Limb (tissue), 2 donors: ENCODE results near the gene CPM.
"Not testable (repeated sequence)": the region's sequence is repeated elsewhere in the genome, so short reads cannot be mapped to it uniquely, and the experiment has no call there.

Experiments
- DNase-seq, 2 donors: peaks; one replicate each; pipeline ENCODE4 v3.0.0-alpha.2; 2016; ENCODE audit errors: extremely low spot score in 2 of 2

CPM gene

DNA sequence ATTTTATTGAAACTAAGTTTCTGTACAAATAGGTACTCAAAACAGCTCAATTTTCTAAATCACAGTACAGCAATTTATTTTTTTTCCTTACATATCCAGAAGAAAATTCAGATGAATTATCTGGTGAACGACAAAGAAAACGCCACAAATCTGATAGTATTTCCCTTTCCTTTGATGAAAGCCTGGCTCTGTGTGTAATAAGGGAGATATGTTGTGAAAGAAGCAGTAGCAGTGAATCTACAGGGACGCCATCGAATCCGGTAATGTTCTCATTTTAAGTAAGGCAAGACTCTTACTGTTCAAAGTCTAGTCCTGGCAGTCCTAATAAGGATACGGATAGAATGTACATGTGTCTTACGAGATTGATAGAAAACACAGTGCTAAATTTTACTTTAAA lies 104.3 kb downstream of the CPM start:
- DNase-seq: no peak

GRCh38 chr12:68827895-68828671 lies 104.9 kb downstream of the CPM start:
- no peak for DNase-seq

GRCh38 chr12:68825569-68826217 lies 107.3 kb downstream of the CPM start:
- no peak for DNase-seq

- DNase-seq: no peak
These were observed 108.2 kb downstream of the CPM start for GRCh38 chr12:68824597-68825250.

GRCh38 chr12:68824131-68824530 lies 108.8 kb downstream of the CPM start:
- no peak for DNase-seq

- DNase-seq: no peak
These were observed 109.3 kb downstream of the CPM start for GRCh38 chr12:68823696-68824095.

- no peak for DNase-seq
These were observed 111.4 kb downstream of the CPM start for GRCh38 chr12:68821357-68822188.

DNA sequence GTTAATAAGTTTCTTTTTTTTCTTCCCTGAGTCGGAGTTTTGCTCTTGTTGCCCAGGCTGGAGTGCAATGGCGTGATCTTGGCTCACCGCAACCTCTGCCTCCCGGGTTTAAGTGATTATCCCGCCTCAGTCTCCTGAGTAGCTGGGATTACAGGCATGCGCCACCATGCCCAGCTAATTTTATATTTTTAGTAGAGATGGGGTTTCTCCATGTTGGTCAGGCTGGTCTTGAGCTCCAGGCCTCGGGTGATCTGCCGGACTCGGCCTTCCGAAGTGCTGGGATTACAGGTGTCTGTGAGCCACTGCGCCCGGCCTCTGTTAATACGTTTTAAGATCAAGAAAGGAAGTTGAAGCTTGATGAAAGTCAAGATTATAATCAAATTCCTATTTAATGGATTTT lies 113.5 kb downstream of the CPM start:
- not testable (repeated sequence) for DNase-seq

DNA sequence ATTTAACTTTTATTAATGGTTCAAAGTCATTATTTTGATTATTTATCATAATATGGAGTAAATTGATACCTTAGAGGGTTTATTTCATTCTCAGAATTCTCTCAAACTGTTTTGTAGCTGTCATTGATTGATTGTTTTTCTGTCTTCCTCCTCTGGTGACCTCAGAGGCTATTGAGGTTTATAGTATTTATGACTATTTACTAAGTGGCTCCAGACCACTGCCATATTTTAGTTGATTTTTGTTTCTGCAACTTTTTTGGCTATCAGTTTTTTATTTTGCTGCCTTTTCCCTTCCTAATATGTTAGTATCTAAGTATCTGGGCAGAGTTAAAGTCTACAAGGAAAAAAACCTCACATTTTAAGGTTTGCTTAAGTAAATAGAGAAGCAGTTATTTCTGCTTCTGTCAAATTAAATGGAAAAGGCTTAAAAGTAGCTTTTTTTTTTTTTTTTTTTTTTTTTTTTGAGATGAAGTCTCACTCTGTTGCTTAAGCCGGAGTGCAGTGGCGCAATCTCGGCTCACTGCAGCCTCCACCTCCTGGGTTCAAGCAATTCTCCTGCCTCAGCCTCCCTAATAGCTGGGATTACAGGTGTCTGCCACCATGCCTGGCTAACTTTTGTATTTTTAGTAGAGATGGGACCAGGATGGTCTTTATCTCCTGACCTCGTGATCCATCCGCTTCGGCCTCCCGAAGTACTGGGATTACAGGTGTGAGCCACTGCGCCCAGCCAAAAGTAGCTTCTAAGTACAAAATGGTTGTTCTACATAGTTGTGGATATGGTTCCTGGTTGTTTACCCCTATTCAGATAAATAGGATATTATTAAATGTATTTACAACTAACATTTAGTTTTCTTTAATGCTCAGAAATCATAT lies 116.8 kb downstream of the CPM start:
- no peak for DNase-seq

DNA sequence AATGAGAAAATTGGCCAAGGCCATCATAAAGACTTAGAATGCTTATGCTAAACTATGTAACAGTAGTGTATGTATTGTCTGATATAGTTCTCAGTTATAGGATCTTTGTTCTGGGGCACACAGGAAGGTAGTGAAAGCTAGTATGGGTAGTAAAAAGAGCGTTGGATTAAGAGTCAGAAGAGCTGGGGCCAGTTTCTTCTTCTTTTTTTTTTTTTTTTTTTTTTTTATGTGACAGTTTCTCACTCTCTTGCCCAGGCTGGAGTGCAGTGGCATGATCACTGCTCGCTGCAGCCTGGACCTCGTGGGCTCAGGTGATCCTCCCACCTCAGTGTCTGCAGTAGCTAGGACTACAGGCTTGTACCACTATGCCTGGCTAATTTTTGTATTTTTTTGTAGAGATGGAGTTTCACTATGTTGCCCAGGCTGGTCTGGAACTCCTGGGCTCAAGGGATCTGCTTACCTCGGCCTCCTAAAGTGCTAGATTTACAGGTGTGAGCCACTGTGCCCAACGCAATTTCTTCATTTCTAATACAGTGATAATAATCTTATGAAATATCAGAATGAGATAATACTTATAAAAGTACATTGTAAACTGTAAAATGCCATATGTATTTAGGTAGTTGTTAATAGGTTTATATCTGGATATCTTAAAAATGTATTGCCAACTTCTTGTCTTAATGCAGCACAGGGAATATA lies 117.6 kb downstream of the CPM start:
- DNase-seq: no peak

- DNase-seq: no peak
These were observed 118.3 kb downstream of the CPM start for GRCh38 chr12:68814490-68815231.

- DNase-seq: no peak
These were observed 119.8 kb downstream of the CPM start for GRCh38 chr12:68813242-68813593.

DNA sequence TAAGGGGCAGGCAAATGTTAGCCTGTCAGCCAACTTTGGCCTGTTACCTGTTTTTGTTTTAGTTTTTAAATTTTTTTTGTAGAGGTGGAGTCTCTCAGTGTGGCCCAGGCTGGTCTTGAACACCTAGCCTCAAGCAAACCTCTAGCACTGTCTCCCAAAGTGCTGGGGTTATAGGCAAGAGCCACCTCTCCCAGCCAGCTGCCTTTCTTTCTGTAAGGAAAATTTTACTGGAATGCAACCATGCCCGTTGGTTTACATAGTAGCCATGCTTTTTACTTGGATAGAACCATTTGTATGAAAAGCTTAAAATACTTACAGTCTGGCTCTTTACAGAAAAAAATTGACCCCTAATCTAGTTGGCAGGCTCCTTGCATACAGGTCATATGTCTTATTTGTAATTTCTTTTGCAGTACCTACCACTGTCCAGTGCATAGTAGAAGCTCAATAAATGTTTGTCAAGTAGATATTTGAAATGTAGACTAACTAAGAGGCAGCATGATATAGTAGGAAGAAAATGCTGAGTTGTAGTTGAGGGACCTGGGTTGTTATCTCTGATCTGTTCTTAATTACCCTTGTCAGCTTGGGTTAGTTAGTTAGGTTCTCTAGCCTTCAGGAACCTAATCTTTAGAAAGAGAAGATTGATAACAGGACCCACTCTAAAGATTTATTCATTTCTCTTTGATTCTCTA lies 120.3 kb downstream of the CPM start:
- no peak for DNase-seq

DNA sequence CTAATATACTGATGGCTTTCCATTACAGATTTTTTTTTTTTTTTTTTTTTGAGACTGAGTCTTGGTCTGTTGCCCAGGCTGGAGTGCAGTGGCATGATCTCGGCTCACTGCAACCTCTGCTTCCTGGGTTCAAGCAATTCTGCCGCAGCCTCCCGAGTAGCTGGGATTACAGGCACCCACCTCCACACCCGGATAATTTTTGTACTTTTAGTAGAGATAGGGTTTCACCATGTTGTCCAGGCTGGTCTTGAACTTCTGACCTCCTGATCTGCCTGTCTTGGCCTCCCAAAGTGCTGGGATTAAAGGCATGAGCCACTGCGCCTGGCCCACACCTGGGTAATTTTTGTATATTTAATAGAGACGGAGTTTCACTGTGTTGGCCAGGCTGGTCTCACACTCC lies 121.4 kb downstream of the CPM start:
- DNase-seq: not testable (repeated sequence)

GRCh38 chr12:68810027-68810389 lies 123.0 kb downstream of the CPM start:
- DNase-seq: not testable (repeated sequence)

DNA sequence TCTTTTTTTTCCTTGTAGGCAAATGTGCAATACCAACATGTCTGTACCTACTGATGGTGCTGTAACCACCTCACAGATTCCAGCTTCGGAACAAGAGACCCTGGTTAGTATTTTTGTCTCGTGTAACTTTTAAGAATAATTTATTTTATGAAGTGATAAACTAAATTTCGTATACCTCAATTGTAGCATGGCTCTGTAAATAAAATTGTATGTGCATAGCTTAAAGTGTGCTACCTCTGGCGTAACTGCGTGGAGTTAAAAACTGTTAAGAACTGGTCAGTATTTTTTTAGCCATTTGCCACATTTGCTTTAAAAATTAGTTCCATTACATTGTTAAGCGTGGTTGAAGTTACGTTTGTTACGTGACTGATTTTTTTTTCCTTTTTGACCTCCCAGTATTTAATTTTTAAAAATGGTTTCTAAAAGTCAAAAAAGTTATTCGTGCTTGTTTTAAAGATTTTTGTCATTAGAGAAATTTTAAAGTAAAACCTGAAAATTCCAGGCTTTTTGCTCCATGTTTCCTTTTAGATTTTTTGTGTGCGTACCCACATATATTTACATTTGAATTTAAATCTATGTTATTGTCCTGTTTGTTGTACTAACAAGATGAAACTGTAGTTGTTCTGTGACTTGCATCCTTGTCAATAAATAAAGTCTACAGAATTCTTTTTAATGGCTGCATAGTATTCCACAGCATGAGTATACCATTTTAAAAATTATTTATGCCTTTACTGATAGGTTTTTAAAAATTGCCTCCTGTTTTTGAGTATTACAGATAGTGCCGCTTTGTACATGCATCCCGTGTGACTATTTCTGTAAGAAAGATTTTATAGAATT lies 123.6 kb downstream of the CPM start:
- DNase-seq: no peak

GRCh38 chr12:68808388-68809189 lies 124.4 kb downstream of the CPM start:
- peak; percentile 58 to 83 for DNase-seq
